ENCODE data around the gene SEMA5A.

DNA sequence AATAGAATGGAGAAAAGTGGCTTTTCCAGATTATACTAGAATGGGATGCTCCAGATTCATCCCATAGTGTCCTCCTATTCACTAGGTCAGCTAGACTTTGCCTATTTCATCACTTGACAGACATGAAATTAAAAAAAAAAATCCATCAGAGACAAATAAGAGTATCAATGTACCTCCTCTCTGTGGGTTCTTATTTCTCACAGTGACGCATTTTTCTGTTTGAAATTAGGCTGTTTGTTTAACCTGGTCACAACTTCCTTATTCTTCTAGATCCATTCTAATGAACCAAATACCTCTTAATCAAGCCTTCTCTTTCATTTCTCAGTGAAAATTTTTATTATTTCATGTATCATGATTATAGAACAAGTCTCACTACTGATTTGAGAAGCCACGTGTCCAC, 305.4 kb downstream of the SEMA5A start:
- TF ChIP-seq, protein P1, sequence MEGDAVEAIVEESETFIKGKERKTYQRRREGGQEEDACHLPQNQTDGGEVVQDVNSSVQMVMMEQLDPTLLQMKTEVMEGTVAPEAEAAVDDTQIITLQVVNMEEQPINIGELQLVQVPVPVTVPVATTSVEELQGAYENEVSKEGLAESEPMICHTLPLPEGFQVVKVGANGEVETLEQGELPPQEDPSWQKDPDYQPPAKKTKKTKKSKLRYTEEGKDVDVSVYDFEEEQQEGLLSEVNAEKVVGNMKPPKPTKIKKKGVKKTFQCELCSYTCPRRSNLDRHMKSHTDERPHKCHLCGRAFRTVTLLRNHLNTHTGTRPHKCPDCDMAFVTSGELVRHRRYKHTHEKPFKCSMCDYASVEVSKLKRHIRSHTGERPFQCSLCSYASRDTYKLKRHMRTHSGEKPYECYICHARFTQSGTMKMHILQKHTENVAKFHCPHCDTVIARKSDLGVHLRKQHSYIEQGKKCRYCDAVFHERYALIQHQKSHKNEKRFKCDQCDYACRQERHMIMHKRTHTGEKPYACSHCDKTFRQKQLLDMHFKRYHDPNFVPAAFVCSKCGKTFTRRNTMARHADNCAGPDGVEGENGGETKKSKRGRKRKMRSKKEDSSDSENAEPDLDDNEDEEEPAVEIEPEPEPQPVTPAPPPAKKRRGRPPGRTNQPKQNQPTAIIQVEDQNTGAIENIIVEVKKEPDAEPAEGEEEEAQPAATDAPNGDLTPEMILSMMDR (IDR thresholded peaks at IDR 0.05), result no peak
- TF ChIP-seq EZH2 (IDR thresholded peaks at IDR 0.05), result no peak
